ENCODE measurements around the gene FGD2. TPM values are rescaled to one million over a fixed set of nuclear protein-coding genes. Genes with fewer than 3 reads are reported as not detected.

FGD2 gene
- total RNA-seq, 1 experiment from 2014 or later: 0.19 TPM

GRCh38 chr6:37060195-37060559, 54.7 kb downstream of the FGD2 start:
- no peak for DNase-seq
- Mint-ChIP-seq H3K4me3 (ENCODE audit: low read depth, unreplicated experiment) (peak overlapping the region; percentile 53), H3K27me3 (ENCODE audit: unreplicated experiment) (no peaks in the 10 kb centered on the region), H3K9me3 (ENCODE audit: low read depth, unreplicated experiment) (no peaks in the 10 kb centered on the region), H3K4me1 (ENCODE audit: low read depth, unreplicated experiment) (peaks cover 58% of the 10 kb centered on the region), H3K27ac (ENCODE audit: unreplicated experiment) (peak overlapping the region; percentile 79), H3K36me3 (ENCODE audit: insufficient read depth, unreplicated experiment) (no peaks in the 10 kb centered on the region)
- CTCF ChIA-PET: interaction anchor here (0.5 to 5.4 kb wide), 3 partner anchors 42 to 110 kb away, joined by 4 to 58 read pairs (median 4); partner anchors contain the start of gene PIM1
- BruUV-seq (replicated peaks): no TSS peak
- intact Hi-C loops (cut with micrococcal nuclease; ENCODE audit: unreplicated experiment): no loop called here
- TF ChIP-seq, protein P1, sequence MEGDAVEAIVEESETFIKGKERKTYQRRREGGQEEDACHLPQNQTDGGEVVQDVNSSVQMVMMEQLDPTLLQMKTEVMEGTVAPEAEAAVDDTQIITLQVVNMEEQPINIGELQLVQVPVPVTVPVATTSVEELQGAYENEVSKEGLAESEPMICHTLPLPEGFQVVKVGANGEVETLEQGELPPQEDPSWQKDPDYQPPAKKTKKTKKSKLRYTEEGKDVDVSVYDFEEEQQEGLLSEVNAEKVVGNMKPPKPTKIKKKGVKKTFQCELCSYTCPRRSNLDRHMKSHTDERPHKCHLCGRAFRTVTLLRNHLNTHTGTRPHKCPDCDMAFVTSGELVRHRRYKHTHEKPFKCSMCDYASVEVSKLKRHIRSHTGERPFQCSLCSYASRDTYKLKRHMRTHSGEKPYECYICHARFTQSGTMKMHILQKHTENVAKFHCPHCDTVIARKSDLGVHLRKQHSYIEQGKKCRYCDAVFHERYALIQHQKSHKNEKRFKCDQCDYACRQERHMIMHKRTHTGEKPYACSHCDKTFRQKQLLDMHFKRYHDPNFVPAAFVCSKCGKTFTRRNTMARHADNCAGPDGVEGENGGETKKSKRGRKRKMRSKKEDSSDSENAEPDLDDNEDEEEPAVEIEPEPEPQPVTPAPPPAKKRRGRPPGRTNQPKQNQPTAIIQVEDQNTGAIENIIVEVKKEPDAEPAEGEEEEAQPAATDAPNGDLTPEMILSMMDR (IDR thresholded peaks at IDR 0.05; ENCODE audit: unreplicated experiment): no peak

DNA sequence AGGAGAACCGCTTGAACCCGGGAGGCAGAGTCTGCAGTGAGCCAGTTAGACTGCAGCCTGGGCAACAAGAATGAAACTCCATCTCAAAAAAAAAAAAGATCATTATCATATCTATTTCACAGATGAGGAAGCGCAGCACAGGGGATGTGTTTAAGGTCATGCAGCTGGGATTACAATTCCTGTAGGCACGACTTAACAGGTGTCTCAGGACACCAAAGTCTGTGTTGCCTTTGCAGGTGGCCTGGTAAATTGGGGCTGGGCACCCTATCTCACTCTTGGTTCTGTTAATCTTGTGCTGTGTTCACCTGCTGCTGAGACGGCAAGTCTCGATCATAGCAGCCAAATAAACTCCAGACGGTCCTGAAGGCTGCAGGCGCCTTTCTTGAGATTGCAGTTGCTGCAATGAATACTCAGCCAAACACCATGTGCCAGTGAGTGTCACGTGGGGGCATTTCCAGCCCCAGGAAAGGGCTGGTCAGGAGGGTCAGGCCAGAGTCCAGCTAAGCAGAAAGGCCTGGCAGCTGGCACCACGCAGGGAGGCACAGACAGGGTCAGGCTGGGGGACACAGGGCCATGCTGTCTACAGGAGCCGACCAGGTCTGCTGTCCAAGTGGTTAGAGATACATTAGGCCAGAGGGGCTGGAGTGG, 55.8 kb downstream of the FGD2 start:
- Mint-ChIP-seq H3K27me3 (ENCODE audit: unreplicated experiment) (no peaks in the 10 kb centered on the region), H3K9me3 (ENCODE audit: low read depth, unreplicated experiment) (no peaks in the 10 kb centered on the region), H3K4me3 (ENCODE audit: low read depth, unreplicated experiment) (no peak overlapping the region), H3K4me1 (ENCODE audit: low read depth, unreplicated experiment) (peaks cover 47% of the 10 kb centered on the region), H3K27ac (ENCODE audit: unreplicated experiment) (peak overlapping the region; percentile 53), H3K36me3 (ENCODE audit: insufficient read depth, unreplicated experiment) (no peaks in the 10 kb centered on the region)
- BruUV-seq (replicated peaks): no TSS peak
- no peak for DNase-seq
- CTCF ChIA-PET: no interaction called here
- TF ChIP-seq, protein P1 (IDR thresholded peaks at IDR 0.05; ENCODE audit: unreplicated experiment): no peak
- intact Hi-C loops (cut with micrococcal nuclease; ENCODE audit: unreplicated experiment): no loop called here

DNA sequence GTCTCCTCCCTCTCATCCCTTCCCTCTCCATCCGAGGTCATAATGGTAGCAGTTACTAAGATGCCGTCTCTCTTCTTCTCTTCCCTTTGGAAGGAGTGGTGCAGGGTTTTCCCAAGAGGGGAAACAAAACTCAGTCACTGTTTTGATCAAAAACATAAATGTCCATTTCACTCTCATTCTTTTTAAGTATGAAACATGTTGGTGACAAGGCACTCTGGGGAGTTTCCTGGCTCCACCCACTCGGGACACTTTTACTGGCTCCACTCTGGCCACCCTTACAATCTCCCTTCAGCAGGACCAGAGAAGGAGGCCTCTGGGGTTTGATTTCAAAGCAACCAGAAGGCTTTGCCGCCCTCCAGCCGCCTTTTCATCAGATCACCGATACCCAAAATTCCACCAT, 57.0 kb downstream of the FGD2 start:
- no peak for DNase-seq
- CTCF ChIA-PET: no interaction called here
- BruUV-seq (replicated peaks): no TSS peak
- Mint-ChIP-seq H3K36me3 (ENCODE audit: insufficient read depth, unreplicated experiment) (no peaks in the 10 kb centered on the region), H3K4me3 (ENCODE audit: low read depth, unreplicated experiment) (no peak overlapping the region), H3K27ac (ENCODE audit: unreplicated experiment) (no peak overlapping the region), H3K4me1 (ENCODE audit: low read depth, unreplicated experiment) (peaks cover 35% of the 10 kb centered on the region), H3K9me3 (ENCODE audit: low read depth, unreplicated experiment) (no peaks in the 10 kb centered on the region), H3K27me3 (ENCODE audit: unreplicated experiment) (no peaks in the 10 kb centered on the region)
- intact Hi-C loops (cut with micrococcal nuclease; ENCODE audit: unreplicated experiment): no loop called here
- TF ChIP-seq, protein P1 (IDR thresholded peaks at IDR 0.05; ENCODE audit: unreplicated experiment): no peak

GRCh38 chr6:37068356-37069270, 63.2 kb downstream of the FGD2 start:
- H3K36me3 Mint-ChIP-seq (ENCODE audit: insufficient read depth, unreplicated experiment): peaks cover 7% of the 10 kb centered on the region
- no TSS peak for BruUV-seq (replicated peaks)
- H3K27me3 Mint-ChIP-seq (ENCODE audit: unreplicated experiment): no peaks in the 10 kb centered on the region
- peaks cover 21% of the 10 kb centered on the region for H3K4me1 Mint-ChIP-seq (ENCODE audit: low read depth, unreplicated experiment)
- intact Hi-C loops (cut with micrococcal nuclease; ENCODE audit: unreplicated experiment): no loop called here
- TF ChIP-seq, protein P1 (IDR thresholded peaks at IDR 0.05; ENCODE audit: unreplicated experiment): no peak
- no peak for DNase-seq
- CTCF ChIA-PET: interaction anchor here (1.1 kb wide), 1 partner anchor 12 kb away, joined by 3 read pairs; no protein-coding TSS in a partner anchor
- H3K9me3 Mint-ChIP-seq (ENCODE audit: low read depth, unreplicated experiment): no peaks in the 10 kb centered on the region
- H3K4me3 Mint-ChIP-seq (ENCODE audit: low read depth, unreplicated experiment): no peak overlapping the region
- no peak overlapping the region for H3K27ac Mint-ChIP-seq (ENCODE audit: unreplicated experiment)
